GM12878 (cell line): Measurements from ENCODE around the gene HNRNPU. TPM values are rescaled to one million over a fixed set of nuclear protein-coding genes. Genes with fewer than 3 reads are reported as not detected.
A peak's percentile ranks its signal among the peaks of the same experiment; 100 is the strongest.

ENCODE experiments used
- BRCA1 ChIP-seq: IDR thresholded peaks from 2 replicates; pipeline ENCODE4 v1.6.1; 2011; ENCODE audit warnings: low read depth, low read length, improper control_type of control experiment
- CBX3 ChIP-seq: fragments of 200-600 bp; sonication (generic); IDR thresholded peaks from 2 replicates; pipeline ENCODE4 v1.6.1; 2016; ENCODE audit warnings: low read depth, borderline replicate concordance
- CHD1 ChIP-seq: IDR thresholded peaks from 2 replicates; pipeline ENCODE4 v1.6.1; 2012; ENCODE audit warnings: low read depth, low read length, improper control_type of control experiment
- HDGF ChIP-seq: fragments of 450-650 bp; IDR thresholded peaks from 2 replicates; pipeline ENCODE4 v1.6.1; 2016; ENCODE audit warnings: antibody characterized with exemption
- IRF4 ChIP-seq: IDR thresholded peaks from 2 replicates; pipeline ENCODE4 v1.6.1; 2011; ENCODE audit warnings: low read depth, low read length
- MYC ChIP-seq: IDR thresholded peaks from 2 replicates; pipeline ENCODE4 v1.6.1; 2011; ENCODE audit warnings: mild to moderate bottlenecking, low read length, moderate library complexity, inconsistent platforms; ENCODE audit not compliant: insufficient read depth, insufficient replicate concordance, insufficient read length, severe bottlenecking
- RAD21 ChIP-seq: IDR thresholded peaks from 2 replicates; pipeline ENCODE4 v1.6.1; 2011; ENCODE audit warnings: mild to moderate bottlenecking, low read depth, low read length, moderate library complexity; ENCODE audit not compliant: insufficient read depth
- RB1 ChIP-seq: fragments of 450-650 bp; formaldehyde crosslinking; IDR thresholded peaks from 2 replicates; pipeline ENCODE4 v1.6.1; 2017; ENCODE audit warnings: mild to moderate bottlenecking, borderline replicate concordance
- SIX5 ChIP-seq: IDR thresholded peaks from 2 replicates; pipeline ENCODE4 v1.6.1; 2011; ENCODE audit warnings: mild to moderate bottlenecking, low read depth, low read length, moderate library complexity; ENCODE audit not compliant: severe bottlenecking
- SMAD1 ChIP-seq: fragments of 450-650 bp; IDR thresholded peaks from 2 replicates; pipeline ENCODE4 v1.6.1; 2018; ENCODE audit warnings: mild to moderate bottlenecking, low read depth; ENCODE audit not compliant: partially characterized antibody
- SP1 ChIP-seq: IDR thresholded peaks from one replicate; pipeline ENCODE4 v1.6.1; 2011; ENCODE audit warnings: low read depth, low read length
- USF1 ChIP-seq: IDR thresholded peaks from 2 replicates; pipeline ENCODE4 v1.6.1; 2011; ENCODE audit warnings: borderline replicate concordance, low read depth, mild to moderate bottlenecking, moderate library complexity, mixed read lengths, low read length; ENCODE audit not compliant: insufficient read depth; ENCODE audit errors: extremely low read length
- USF2 ChIP-seq: IDR thresholded peaks from 2 replicates; pipeline ENCODE4 v1.6.1; 2011; ENCODE audit warnings: low read depth, low read length, improper control_type of control experiment, borderline replicate concordance
- ZBTB11 ChIP-seq: fragments of 450-650 bp; formaldehyde crosslinking; IDR thresholded peaks from 2 replicates; pipeline ENCODE4 v1.5.0; 2022; ENCODE audit warnings: mild to moderate bottlenecking, missing genetic modification characterization
- ZBTB4 ChIP-seq: fragments of 450-650 bp; formaldehyde crosslinking; IDR thresholded peaks from 2 replicates; pipeline ENCODE4 v1.4.0; 2022; ENCODE audit warnings: mild to moderate bottlenecking, moderate library complexity
- ZNF592 ChIP-seq: fragments of 450-650 bp; IDR thresholded peaks from 2 replicates; pipeline ENCODE4 v1.6.1; 2017; ENCODE audit warnings: mild to moderate bottlenecking, moderate library complexity
- polyA plus RNA-seq, 11 experiments: library from polyadenylated mRNA; depleted of rRNA in 4 of 11; unstranded in 6 of 11; stranded (reverse) in 5 of 11; fragments of >200 nt; fragmentation: Nextera tagmentation in 4 of 11; fragmentation: Illumina TruSeq in 1 of 11; extraction: Ambion mirVana in 4 of 11; extraction: Trizol in 1 of 11; gene quantifications; 1 replicate in 1 of 11; 2 replicates in 10 of 11; pipeline versions ENCODE4 v1.2.1 to v1.2.3, GENCODE V29; 2011 to 2016; ENCODE audit warnings: inconsistent platforms in 2 of 11, missing spikeins in 2 of 11, low read depth in 1 of 11
- total RNA-seq, 4 experiments: library from RNA; depleted of rRNA in 3 of 4; stranded (reverse); fragments of >200 nt in 3 of 4; fragmentation: Illumina TruSeq in 1 of 4; extraction: Trizol in 1 of 4; gene quantifications; 2 replicates each; pipeline versions ENCODE4 v1.2.1 to v1.2.3, GENCODE V29; 2013 to 2021

Gene HNRNPU
- total and polyA plus RNA-seq, 10 of the 15 experiments (the other 5 are each of a cell fraction or from before 2014, with no cell fraction given) = 163 to 569 (median 420) TPM

GRCh38 chr1:244862699-244863490 is 1.4 kb downstream of the HNRNPU start (continued):
- TF ChIP-seq SP1 = no peak
- TF ChIP-seq USF1 = peak; percentile 24
- no peak for TF ChIP-seq ZBTB11 (CRISPR knock-in tag)
- TF ChIP-seq RB1 = peak; percentile 63; the same call in 1 of the 2 replicates
- no peak for TF ChIP-seq BRCA1
- TF ChIP-seq USF2 = no peak
- TF ChIP-seq SMAD1 = no peak
- TF ChIP-seq ZNF592 = 0 out of 2 replicates have a peak, but pooled peaks have one; percentile 40
- no peak for TF ChIP-seq HDGF
- no peak for TF ChIP-seq RAD21
- no peak for TF ChIP-seq SIX5
- TF ChIP-seq IRF4 = no peak
- no peak for TF ChIP-seq MYC
- TF ChIP-seq CBX3 = no peak
- no peak for TF ChIP-seq ZBTB4 (CRISPR knock-in tag)
- TF ChIP-seq CHD1 = no peak
